ENCODE data around the gene CRYGD.

DNA sequence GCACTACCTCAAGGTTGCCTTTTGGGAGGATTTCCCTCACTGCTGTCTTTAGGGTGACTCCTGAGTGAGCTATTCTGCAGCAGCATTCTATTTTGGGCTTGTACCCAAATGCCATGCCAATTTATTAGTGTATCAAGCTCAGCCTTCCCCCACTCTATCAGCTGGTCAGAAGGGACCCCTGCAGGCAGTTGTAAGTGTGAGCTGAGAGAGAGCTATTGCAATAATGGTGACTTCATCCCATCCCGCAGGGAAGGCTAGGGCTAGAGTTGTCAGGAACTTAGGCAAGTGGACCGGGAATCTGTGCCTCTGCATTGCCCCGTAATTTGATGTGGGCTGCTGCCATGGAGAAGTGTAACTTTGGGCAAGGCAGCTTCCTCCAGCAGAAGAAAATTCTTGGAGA, 23.4 kb upstream of the CRYGD start:
- TF ChIP-seq, protein P1, sequence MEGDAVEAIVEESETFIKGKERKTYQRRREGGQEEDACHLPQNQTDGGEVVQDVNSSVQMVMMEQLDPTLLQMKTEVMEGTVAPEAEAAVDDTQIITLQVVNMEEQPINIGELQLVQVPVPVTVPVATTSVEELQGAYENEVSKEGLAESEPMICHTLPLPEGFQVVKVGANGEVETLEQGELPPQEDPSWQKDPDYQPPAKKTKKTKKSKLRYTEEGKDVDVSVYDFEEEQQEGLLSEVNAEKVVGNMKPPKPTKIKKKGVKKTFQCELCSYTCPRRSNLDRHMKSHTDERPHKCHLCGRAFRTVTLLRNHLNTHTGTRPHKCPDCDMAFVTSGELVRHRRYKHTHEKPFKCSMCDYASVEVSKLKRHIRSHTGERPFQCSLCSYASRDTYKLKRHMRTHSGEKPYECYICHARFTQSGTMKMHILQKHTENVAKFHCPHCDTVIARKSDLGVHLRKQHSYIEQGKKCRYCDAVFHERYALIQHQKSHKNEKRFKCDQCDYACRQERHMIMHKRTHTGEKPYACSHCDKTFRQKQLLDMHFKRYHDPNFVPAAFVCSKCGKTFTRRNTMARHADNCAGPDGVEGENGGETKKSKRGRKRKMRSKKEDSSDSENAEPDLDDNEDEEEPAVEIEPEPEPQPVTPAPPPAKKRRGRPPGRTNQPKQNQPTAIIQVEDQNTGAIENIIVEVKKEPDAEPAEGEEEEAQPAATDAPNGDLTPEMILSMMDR (IDR thresholded peaks at IDR 0.05; ENCODE audit: poor library complexity) = no peak
- no peak for TF ChIP-seq EZH2 (IDR thresholded peaks at IDR 0.05; ENCODE audit: borderline replicate concordance)
